ENCODE measurements around the gene CITED4.
"Not testable (repeated sequence)": the region's sequence is repeated elsewhere in the genome, so short reads cannot be mapped to it uniquely, and the experiment has no call there.

Gene CITED4

GRCh38 chr1:40862008-40862863 lies at the start of gene CITED4:
Gene CITED4 (minus strand): TSS chr1:40862363. CDS start chr1:40862127, 236 bp downstream.
- DNase-seq (ENCODE audit: low read depth), result peak; percentile 59

DNA sequence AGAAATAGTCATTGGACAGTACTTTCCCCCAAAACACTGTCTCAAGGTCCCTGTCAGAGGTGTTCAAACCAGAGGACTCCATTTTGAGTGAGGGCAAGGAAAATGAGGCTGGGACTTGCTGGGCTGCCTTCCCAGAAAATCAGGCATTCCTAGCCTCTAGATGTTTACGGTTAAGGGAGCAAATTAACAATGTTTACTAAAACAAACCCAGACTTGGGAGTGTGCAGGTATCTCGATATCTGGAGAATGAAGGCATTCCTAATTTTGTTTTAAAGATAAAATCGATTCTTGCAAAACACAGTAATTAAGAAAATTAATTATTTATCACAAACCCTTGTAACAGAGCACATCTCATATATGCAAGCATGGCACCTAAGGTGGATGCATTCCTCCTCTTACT lies 48.9 kb upstream of the CITED4 start:
- no peak for DNase-seq (ENCODE audit: low read depth)

DNA sequence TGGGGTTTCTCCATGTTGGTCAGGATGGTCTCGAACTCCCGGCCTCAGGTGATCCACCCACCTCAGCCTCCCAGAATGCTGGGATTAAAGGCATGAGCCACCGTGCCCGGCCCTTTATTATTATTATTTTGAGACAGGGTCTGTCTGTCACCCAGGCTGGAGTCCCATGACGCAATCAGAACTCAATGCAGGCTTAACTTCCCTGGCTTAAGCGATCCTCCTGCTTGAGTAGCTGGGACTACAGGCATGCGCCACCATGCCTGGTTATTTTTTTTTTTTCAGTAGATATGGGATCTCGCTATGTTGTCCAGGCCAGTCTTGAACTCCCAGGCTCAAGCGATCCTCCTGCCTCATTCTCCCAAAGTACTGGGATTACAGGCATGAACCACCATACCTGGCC lies 47.1 kb upstream of the CITED4 start:
- DNase-seq (ENCODE audit: low read depth), result no peak

DNA sequence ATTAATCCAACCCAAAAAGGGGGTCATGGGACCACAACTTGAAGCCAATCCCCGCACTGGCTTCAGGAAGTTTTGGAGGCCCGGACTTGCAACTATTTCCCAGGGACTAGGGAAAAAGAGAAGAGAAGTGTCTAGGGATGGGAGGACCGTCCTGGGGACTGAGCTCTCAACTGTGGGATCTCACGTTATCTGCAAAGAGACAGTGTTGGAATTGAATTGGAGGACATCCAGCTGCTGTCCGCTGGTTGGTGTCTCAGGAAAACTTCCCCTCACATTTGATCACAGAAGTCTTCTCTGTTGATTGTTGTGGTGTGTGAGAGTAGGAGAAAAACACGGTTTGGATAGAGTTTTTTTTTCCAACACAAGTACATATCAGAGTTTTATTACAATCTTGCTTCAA lies 46.2 kb upstream of the CITED4 start:
- DNase-seq (ENCODE audit: low read depth), result no peak

- DNase-seq (ENCODE audit: low read depth), result no peak
Measured at GRCh38 chr1:40907899-40908298, 45.7 kb upstream of the CITED4 start.

DNA sequence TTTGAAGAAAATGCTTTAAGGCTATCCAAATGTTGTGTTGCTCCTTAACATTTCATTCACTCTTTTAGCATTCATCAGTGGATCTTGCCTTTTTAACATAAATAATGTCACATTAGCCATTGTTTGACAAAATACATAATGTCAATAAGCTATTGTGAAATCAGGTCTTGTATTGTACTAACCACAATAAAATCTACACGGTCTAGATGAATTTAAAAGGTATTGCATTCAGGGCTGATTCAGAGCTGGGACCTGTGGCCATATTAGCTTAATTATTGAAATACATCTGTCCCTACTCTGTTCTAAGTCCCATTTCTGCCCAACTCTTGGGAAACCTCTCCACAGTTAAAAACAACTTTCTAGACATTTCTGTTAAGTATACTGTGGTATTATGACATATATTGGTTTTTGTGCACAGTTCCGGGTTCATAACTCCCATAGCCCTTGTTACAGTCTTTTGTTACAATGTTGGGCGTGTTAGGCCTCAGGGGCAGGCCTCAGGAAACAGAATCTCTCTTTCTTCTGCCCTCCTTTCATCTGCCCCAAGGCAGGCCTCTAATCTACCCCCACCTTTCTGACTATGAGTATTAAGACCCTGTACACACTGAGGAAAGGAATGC lies 44.7 kb upstream of the CITED4 start:
- no peak for DNase-seq (ENCODE audit: low read depth)

GRCh38 chr1:40905061-40905460 lies 42.9 kb upstream of the CITED4 start:
- DNase-seq (ENCODE audit: low read depth), result no peak

GRCh38 chr1:40903106-40903505 lies 40.9 kb upstream of the CITED4 start:
- no peak for DNase-seq (ENCODE audit: low read depth)

DNA sequence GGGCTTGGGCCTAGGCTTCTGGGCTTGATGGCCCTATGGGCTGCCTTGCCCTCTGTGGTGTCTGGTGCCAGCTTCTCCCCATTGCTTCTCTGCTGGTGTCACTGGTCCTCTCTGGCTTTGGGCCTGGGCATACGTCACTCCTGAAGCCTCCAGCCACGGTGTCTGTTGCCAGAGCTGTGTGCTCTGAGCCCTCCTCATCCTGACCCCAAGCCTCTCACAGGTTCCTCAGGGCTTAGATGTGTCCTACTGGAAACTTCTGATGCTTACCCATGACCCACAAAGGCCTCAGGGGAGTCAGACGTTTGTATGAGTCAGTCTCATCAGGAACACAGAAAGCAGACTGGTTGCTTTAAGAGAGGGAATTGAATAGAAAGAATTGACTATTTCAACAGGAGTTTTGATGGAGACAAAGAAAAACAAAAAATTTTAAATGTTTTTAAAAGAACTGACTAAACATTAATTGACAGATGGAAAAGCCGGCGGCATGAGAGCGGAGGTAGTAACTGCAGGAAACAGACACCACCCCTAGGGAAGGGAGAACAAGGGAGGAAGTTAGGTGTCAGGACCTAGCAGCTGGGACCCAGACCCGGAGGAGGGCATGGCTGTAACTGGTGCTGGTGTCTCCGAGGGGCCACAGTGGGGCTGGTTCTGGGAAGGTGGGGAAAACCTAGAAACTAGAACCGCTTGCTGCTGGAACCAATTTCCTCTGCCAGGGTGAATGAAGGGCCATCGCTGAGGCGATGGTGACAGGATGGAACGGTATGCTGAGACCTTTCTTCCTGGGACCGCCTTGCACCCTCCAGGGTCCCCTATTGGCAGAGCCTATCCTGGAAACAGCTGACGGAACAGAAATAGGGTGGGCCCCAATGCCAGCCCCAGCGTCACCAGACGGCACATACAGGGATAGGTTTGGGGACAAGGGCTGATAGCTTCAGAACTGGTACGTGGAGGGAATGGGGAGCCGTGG lies 40.0 kb upstream of the CITED4 start:
- peak; percentile 22 for DNase-seq (ENCODE audit: low read depth)

DNA sequence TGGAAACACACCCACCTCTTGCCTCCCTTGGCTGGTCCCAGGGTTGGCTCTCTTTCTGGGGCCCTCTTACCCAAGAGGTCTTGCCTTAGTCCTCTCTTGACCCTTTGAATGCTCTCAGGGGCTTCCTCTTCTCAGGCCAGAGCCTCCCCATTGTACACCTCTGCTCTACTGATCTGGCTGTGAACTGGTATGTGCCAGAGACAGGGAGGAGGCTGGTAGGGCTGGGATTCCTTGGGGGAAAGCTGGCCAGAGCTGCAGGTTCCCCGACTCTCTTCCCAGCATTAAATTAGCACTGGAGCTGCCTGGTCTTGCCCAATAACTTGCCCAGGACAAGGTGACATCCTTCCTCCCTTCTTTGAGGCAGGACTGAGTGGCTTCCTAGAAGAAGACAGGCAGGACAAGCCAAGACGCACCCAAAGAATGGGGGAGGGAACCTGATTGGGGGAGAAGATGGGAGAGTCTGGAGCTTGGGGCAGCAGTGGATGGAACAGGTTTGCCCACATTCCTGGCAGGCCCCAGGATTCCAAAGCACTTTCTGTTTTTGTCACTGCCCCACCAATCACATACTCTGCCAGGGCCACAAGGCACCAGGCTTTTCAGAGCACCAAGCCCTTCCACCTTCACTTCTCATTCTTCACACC lies 37.2 kb upstream of the CITED4 start:
- DNase-seq (ENCODE audit: low read depth), result no peak

DNA sequence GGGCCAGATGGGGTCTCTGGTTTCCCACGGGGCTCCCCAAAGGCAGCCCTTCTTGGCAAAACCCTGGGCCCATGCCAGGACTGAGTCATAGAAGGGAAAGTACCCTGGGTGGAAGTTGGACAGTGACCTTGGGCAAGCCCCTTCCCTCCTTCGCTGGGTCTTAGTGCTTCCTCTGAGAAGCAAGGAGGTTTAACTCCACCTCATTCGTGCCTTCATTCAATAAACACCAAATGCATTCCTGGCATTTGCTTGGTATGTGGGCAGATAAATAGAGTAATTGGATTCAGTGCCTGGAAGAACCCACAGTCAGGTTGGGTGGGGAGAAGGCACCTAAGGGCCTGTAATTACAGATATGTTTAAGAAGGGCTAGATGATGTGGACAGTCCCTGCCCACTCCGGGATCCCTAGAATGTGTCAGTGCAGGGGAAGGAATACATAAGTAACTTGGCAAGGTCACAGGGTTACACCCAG lies 36.3 kb upstream of the CITED4 start:
- no peak for DNase-seq (ENCODE audit: low read depth)

DNA sequence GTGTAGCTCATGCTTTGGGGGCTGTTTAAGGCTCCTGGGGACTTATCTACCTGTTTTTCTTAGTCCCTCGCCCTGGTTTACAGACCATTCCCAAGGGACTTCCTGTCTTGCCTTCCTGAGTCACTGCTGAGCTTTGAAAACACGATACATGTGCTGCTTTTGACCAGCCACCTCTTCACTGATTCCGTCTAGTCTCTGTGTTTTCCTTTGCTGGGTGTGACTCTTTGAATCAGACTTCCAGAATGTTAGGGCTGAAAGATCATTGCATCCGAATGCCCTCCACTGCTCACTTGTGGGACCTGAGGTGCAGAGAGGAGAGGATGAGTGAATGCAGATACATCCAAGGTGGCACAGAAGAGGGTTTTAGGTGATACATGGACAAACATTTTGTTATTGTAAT lies 35.4 kb upstream of the CITED4 start:
- DNase-seq (ENCODE audit: low read depth), result no peak

DNA sequence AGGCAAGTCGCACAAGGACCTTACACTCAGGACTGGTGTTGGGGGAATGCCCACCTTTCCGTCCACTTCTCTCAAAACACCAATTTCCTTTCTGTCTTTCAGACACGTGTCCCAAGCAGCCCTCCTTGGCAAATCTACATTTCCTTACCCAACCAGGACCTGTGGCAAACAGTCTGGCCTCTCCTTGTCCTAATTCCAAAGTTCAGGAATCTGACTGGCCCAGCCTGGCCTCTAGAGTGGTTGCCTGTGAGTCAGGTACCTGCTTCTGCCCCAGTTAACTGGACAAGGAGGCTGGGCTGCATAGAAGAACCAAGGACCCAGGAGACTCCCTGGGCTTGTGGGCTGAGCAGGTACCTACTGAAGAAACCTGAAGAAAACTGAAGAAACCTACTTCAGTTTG lies 34.3 kb upstream of the CITED4 start:
- no peak for DNase-seq (ENCODE audit: low read depth)

DNA sequence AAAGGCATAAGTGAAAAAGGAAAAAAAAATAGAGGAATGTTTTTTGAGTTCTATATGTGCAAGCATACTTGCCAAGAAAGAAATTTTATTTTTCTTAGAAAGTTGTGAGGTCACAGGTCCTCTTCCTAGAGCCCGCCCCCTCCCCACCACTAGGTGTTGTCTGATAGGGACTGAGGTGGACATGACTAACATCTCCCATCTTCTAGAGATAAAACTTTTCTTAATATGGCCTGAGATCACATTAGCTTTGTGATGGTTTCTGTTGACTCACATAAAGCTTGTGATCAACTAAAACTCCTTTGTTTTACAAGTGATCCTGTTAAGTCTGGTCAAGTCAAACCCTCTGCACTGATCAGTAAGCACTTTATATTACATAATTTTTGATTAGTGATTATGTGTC lies 33.4 kb upstream of the CITED4 start:
- no peak for DNase-seq (ENCODE audit: low read depth)

DNA sequence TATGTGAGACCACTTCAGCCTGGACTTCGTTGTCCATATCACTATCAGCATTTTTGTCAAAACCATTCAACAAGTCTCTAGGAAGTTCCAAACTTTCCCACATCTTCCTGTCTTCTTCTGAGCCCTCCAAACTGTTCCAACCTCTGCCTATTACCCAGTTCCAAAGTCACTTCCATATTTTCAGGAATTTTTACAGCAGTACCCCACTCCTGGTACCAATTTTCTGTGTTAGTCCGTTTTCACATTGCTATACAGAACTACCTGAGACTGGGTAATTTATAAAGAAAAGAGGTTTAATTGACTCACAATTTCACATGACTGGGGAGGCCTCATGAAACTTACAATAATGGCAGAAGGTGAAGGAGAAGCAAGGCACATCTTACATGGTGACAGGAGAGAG lies 32.7 kb upstream of the CITED4 start:
- not testable (repeated sequence) for DNase-seq (ENCODE audit: low read depth)

- DNase-seq (ENCODE audit: low read depth), result no peak
Measured at GRCh38 chr1:40894455-40894854, 32.3 kb upstream of the CITED4 start.

DNA sequence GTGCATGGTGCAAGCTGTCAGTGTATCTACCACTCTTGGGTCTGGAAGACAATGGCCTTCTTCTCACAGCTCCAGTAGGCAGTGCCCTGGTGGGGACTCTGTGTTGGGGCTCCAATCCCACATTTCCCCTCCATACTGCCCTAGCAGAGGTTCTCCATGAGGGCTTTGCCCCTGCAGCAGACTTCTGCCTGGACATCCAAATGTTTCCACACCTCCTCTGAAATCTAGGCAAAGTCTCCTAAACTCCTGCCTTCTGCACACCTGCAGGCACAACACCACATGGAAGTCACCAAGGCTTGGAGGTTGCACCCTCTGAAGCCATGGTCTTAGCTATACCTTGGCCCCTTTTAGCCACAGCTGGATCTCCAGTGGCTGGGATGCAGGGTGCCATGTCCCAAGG lies 31.8 kb upstream of the CITED4 start:
- no peak for DNase-seq (ENCODE audit: low read depth)

- no peak for DNase-seq (ENCODE audit: low read depth)
Measured at GRCh38 chr1:40892354-40892753, 30.2 kb upstream of the CITED4 start.

DNA sequence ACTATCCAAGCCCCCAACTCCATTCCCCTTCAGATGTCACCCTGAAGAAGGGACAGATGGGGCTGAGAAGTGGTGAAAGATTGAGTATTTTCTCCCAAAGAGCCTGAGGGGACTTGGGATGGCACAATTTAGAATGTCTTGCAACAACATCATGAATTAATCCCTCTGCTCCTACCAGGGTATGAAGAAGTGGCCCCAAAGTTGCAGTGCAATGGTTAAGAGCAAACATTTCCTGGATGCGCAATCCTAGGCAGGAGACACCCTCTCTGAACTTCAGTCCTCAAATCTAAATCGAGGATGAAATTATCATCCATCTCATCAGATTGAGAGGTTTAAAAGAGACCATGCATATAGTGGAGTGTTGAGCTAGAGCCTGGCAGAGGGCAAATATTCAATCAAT lies 28.6 kb upstream of the CITED4 start:
- no peak for DNase-seq (ENCODE audit: low read depth)

DNA sequence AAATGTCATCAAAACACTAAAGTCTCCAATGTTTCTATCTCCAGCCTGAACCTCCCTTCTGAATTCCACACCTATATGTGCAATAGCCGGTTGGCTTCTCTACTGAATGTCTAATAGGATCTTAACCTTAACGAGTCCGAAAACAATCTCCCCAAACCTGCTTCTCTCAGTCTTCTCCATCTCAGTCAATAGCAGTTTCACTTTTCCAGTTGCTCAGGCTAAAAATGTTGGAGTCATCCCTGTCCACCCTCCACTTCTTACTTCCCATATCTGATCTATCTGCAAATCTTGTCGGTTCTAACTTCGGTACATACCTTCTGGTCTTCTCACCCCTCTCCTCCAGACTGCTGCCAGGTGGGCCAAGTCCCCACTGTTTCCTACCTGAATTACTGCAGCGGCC lies 25.5 kb upstream of the CITED4 start:
- no peak for DNase-seq (ENCODE audit: low read depth)

GRCh38 chr1:40887012-40887378 lies 24.8 kb upstream of the CITED4 start:
- no peak for DNase-seq (ENCODE audit: low read depth)
